AG04450 (cell line): ENCODE measurements around the gene CD3D. TPM values are rescaled to one million over a fixed set of nuclear protein-coding genes. Genes with fewer than 3 reads are reported as not detected.

Experiments
- CTCF ChIA-PET: fragments of 300-600, 350-600 bp; formaldehyde crosslinking; extraction: SDS; loops from one replicate; lab custom pipeline; 2022; ENCODE audit warnings: antibody characterized with exemption, inconsistent platforms; lab: Charles Lee
- POLR2A ChIA-PET: fragments of 350-600 bp; formaldehyde crosslinking; extraction: SDS; loops from one replicate; lab custom pipeline; 2021; ENCODE audit warnings: antibody characterized with exemption, inconsistent platforms; lab: Yijun Ruan, JAX
- DNase-seq: peaks from one replicate; pipeline ENCODE4 v3.0.0-alpha.2; 2011; ENCODE audit warnings: low read depth, low spot score
- H3K27ac ChIP-seq: one replicate; pipeline ENCODE4 v1.5.1; 2012; ENCODE audit warnings: low read depth, low read length, control low read depth
- H3K27me3 ChIP-seq: one replicate; pipeline ENCODE4 v1.6.0; 2012; ENCODE audit warnings: low read length; ENCODE audit not compliant: control insufficient read depth, insufficient read depth
- H3K4me3 ChIP-seq: 2 replicates; pipeline ENCODE4 v1.5.1; 2011; ENCODE audit warnings: mild to moderate bottlenecking, low read depth, low read length, control low read depth
- H3K9me3 ChIP-seq: 2 replicates; pipeline ENCODE4 v1.5.1; 2012; ENCODE audit warnings: low read length; ENCODE audit not compliant: control insufficient read depth, insufficient read depth
- CTCF ChIP-seq: IDR thresholded peaks from 2 replicates; pipeline ENCODE4 v1.5.1; 2011; ENCODE audit warnings: low read depth, low read length, control low read depth, inconsistent platforms
- polyA minus RNA-seq: library from RNA; depleted of rRNA, polyadenylated mRNA; stranded (reverse); fragments of >200 nt; gene quantifications from 2 replicates; pipeline ENCODE4 v1.2.3, GENCODE V29; 2011; rRNA and poly(A)+ RNA removed
- polyA plus RNA-seq: library from polyadenylated mRNA; depleted of rRNA; stranded (reverse); fragments of >200 nt; gene quantifications from 2 replicates; pipeline ENCODE4 v1.2.3, GENCODE V29; 2011; rRNA removed

Gene CD3D
- polyA plus RNA-seq (not detected in 2 replicates), polyA minus RNA-seq (not detected in 2 replicates)

GRCh38 chr11:118342503-118343161 lies at the start of gene CD3D:
TSS of gene CD3D (minus strand) at chr11:118342705. CDS start at chr11:118342607, 98 bp downstream.
- ChIA-PET POLR2A (no interaction called here), CTCF (interaction anchor here (0.6 kb wide), 1 partner anchor 10 kb away, joined by 4 read pairs; no protein-coding TSS in a partner anchor)
- no peak for TF ChIP-seq CTCF
- DNase-seq, result no peak
- Histone ChIP-seq H3K9me3 (no peaks in the 10 kb centered on the region), H3K27me3 (no peaks in the 10 kb centered on the region), H3K27ac (no peak within 1 kb of the TSS), H3K4me3 (no peak within 1 kb of the TSS)

- CTCF ChIA-PET, result no interaction called here
Observed at GRCh38 chr11:118383657-118384056, 41.2 kb upstream of the CD3D start.

GRCh38 chr11:118382954-118383353 lies 40.4 kb upstream of the CD3D start:
- no peak for TF ChIP-seq CTCF
- no peaks in the 10 kb centered on the region for H3K9me3 ChIP-seq
- ChIA-PET POLR2A (no interaction called here), CTCF (no interaction called here)
- H3K27ac ChIP-seq, result no peak overlapping the region
- H3K4me3 ChIP-seq, result no peak overlapping the region
- DNase-seq, result no peak
- no peaks in the 10 kb centered on the region for H3K27me3 ChIP-seq

More at GRCh38 chr11:118383657-118384056, 41.2 kb upstream of the CD3D start:
- no peaks in the 10 kb centered on the region for H3K27me3 ChIP-seq
- POLR2A ChIA-PET, result no interaction called here
- no peaks in the 10 kb centered on the region for H3K9me3 ChIP-seq
- no peak overlapping the region for H3K4me3 ChIP-seq
- TF ChIP-seq CTCF, result no peak
- no peak for DNase-seq
- H3K27ac ChIP-seq, result no peak overlapping the region

DNA sequence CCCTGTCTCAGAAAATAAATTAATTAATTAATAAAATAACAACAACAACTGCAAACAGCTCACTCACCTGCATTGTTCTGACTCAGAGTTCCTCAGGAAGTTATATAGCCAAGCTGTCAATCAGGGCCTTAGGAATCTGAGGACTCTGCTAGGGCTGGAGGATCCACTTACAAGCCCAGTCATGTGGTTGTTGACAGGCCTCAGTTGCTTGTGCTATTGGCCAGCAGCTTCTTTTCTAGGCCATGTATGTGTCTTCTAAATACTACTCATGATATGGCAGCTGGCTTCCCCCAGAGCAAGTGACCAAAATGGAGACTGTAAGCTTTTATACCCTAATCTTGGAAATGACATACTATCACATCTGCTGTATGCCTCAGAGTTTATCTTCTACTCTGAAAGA lies 38.1 kb upstream of the CD3D start:
- ChIA-PET CTCF (interaction anchor here (0.6 to 3.0 kb wide), 2 partner anchors 51 to 108 kb away, joined by 3 to 11 read pairs; no protein-coding TSS in a partner anchor), POLR2A (no interaction called here)
- Histone ChIP-seq H3K27ac (no peak overlapping the region), H3K27me3 (no peaks in the 10 kb centered on the region), H3K9me3 (no peaks in the 10 kb centered on the region), H3K4me3 (no peak overlapping the region)
- TF ChIP-seq CTCF, result no peak
- no peak for DNase-seq

DNA sequence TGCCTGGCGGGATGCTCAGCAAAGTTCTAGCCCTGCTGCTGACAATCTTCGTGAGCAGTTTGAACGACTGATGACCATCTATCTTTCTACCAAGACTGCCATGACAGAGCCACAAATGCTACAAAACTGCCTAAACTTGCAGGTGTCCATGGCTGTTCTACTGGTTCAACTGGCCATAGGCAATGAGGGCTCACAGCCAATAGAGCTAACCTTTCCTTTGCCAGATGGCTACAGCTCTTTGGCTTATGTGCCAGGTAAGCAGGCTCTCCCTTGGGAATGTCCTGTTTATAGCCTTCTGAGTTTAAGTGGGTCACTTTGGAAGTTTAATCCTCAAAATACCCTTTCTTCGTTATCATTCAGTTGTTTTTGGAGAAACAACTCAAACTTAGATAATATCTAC lies 37.0 kb upstream of the CD3D start:
- ChIA-PET POLR2A (no interaction called here), CTCF (interaction anchor here (3.0 kb wide), 1 partner anchor 109 kb away, joined by 11 read pairs; no protein-coding TSS in a partner anchor)
- no peaks in the 10 kb centered on the region for H3K9me3 ChIP-seq
- DNase-seq, result no peak
- H3K27me3 ChIP-seq, result no peaks in the 10 kb centered on the region
- TF ChIP-seq CTCF, result no peak
- no peak overlapping the region for H3K27ac ChIP-seq
- H3K4me3 ChIP-seq, result no peak overlapping the region
